ENCODE measurements around the gene ST7.

ST7 gene

GRCh38 chr7:117072620-117073118 lies 119.4 kb downstream of the ST7 start:
- no peak for DNase-seq

GRCh38 chr7:117074378-117074777 lies 121.1 kb downstream of the ST7 start:
- DNase-seq = no peak

GRCh38 chr7:117075934-117076333 lies 122.6 kb downstream of the ST7 start:
- DNase-seq = no peak

GRCh38 chr7:117076426-117076943 lies 123.2 kb downstream of the ST7 start:
- no peak for DNase-seq

- no peak for DNase-seq
Measured at GRCh38 chr7:117077658-117078057, 124.4 kb downstream of the ST7 start.

- DNase-seq = no peak
Measured at GRCh38 chr7:117082647-117083046, 129.3 kb downstream of the ST7 start.

- no peak for DNase-seq
Measured at GRCh38 chr7:117083648-117084047, 130.3 kb downstream of the ST7 start.

- no peak for DNase-seq
Measured at GRCh38 chr7:117084286-117084685, 131.0 kb downstream of the ST7 start.

GRCh38 chr7:117085275-117085674 lies 132.0 kb downstream of the ST7 start:
- DNase-seq = no peak

GRCh38 chr7:117085769-117086463 lies 132.6 kb downstream of the ST7 start:
- DNase-seq = no peak

- no peak for DNase-seq
Measured at GRCh38 chr7:117086788-117087187, 133.5 kb downstream of the ST7 start.

- DNase-seq = no peak
Measured at GRCh38 chr7:117087639-117088396, 134.5 kb downstream of the ST7 start.

GRCh38 chr7:117088623-117089194 lies 135.4 kb downstream of the ST7 start:
- DNase-seq = no peak

GRCh38 chr7:117090791-117091190 lies 137.5 kb downstream of the ST7 start:
- no peak for DNase-seq

GRCh38 chr7:117091721-117092120 lies 138.4 kb downstream of the ST7 start:
- DNase-seq = no peak

GRCh38 chr7:117092785-117093184 lies 139.5 kb downstream of the ST7 start:
- no peak for DNase-seq

GRCh38 chr7:117094457-117094856 lies 141.2 kb downstream of the ST7 start:
- DNase-seq = no peak

GRCh38 chr7:117095055-117095454 lies 141.8 kb downstream of the ST7 start:
- no peak for DNase-seq

GRCh38 chr7:117096330-117096729 lies 143.0 kb downstream of the ST7 start:
- no peak for DNase-seq

GRCh38 chr7:117096942-117097341 lies 143.6 kb downstream of the ST7 start:
- DNase-seq = no peak

- DNase-seq = no peak
Measured at GRCh38 chr7:117097860-117098259, 144.6 kb downstream of the ST7 start.

GRCh38 chr7:117098457-117098856 lies 145.2 kb downstream of the ST7 start:
- DNase-seq = no peak

GRCh38 chr7:117101026-117101425 lies 147.7 kb downstream of the ST7 start:
- DNase-seq = no peak

All from activated gamma-delta T cell treated with Interleukin-2 at 50 U/mL for 16 hours (primary cell).